ENCODE data around the gene DUSP6. TPM values are rescaled to one million over a fixed set of nuclear protein-coding genes. Genes with fewer than 3 reads are reported as not detected.

DUSP6 gene
- total and polyA plus RNA-seq, 9 of the 15 experiments (the other 6 are each of a cell fraction or from before 2014, with no cell fraction given) = 0.04 to 0.60 (median 0.08) TPM; not detected in 2

DNA sequence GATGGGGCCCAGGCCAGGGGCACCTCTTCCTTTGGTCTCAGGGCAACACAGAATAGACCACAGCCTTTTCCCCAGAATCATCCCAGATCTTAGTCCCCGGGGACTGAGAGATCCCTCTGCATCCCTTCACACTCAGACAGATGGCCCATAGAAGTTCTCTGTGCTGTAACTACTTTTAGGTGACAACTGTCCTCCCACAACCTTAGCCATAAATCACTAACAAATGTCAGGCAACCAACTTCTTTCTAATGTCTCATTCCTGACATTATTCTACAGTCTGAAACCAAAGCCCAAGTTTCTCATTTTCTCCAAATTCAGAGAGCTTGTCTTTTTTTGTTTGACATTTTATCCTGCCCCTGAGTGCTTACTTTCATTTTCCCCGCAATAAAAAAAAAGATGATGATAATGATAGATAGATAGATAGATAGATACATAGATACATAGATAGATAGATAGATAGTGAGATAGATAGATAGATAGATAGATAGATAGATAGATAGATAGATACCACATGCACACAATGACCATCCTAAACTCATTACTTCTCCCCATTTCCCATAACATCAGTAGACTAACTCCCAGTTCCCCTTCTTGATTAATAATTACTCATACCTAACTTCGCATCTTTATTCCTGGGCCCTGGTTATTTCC, 28.6 kb downstream of the DUSP6 start:
- WGBS (ENCODE audit: insufficient coverage, low coverage, missing lambda C conversion rate) = 28% methylated on average over 3 of the region's 3 CpGs
- FAIRE-seq (no peak), DNase-seq (ENCODE audit: extremely low read depth in 1 of 4, low spot score in 3 of 4) (no peak), ATAC-seq (no peak)
- H3K27me3 ChIP-seq (ENCODE audit: control insufficient read depth in 2 of 2, insufficient read depth in 2 of 2, low read length in 2 of 2) = no peaks in the 10 kb centered on the region; a peak in 1 of 5 replicates
- ChIA-PET CTCF (ENCODE audit: low intra/inter-chr PET ratio) (no interaction called here), POLR2A (no interaction called here)
- no peaks in the 10 kb centered on the region for H4K20me1 ChIP-seq (replicated peaks; ENCODE audit: control insufficient read depth, insufficient read depth, low read length)
- no TSS peak for BruUV-seq (replicated peaks)
- H3K27ac ChIP-seq (ENCODE audit: extremely low read depth, low read depth, low read length) = no peak overlapping the region
- TF ChIP-seq MEIS2 (IDR thresholded peaks at IDR 0.05; ENCODE audit: partially characterized antibody) (peak; percentile 84), DACH1 (IDR thresholded peaks at IDR 0.05; ENCODE audit: partially characterized antibody) (peak; percentile 92), ZC3H4 (CRISPR knock-in tag; IDR thresholded peaks at IDR 0.05; ENCODE audit: borderline replicate concordance) (no peak), GTF2E2 (tag; IDR thresholded peaks at IDR 0.05) (0 out of 2 replicates have a peak, but pooled peaks have one; percentile 26), NFE2 (IDR thresholded peaks at IDR 0.05; ENCODE audit: low read depth) (no peak), LEF1 (IDR thresholded peaks at IDR 0.05) (no peak), FOSL1 (tag; conservative IDR thresholded peaks at IDR 0.05) (no peak)
- TF ChIP-seq, protein P1, sequence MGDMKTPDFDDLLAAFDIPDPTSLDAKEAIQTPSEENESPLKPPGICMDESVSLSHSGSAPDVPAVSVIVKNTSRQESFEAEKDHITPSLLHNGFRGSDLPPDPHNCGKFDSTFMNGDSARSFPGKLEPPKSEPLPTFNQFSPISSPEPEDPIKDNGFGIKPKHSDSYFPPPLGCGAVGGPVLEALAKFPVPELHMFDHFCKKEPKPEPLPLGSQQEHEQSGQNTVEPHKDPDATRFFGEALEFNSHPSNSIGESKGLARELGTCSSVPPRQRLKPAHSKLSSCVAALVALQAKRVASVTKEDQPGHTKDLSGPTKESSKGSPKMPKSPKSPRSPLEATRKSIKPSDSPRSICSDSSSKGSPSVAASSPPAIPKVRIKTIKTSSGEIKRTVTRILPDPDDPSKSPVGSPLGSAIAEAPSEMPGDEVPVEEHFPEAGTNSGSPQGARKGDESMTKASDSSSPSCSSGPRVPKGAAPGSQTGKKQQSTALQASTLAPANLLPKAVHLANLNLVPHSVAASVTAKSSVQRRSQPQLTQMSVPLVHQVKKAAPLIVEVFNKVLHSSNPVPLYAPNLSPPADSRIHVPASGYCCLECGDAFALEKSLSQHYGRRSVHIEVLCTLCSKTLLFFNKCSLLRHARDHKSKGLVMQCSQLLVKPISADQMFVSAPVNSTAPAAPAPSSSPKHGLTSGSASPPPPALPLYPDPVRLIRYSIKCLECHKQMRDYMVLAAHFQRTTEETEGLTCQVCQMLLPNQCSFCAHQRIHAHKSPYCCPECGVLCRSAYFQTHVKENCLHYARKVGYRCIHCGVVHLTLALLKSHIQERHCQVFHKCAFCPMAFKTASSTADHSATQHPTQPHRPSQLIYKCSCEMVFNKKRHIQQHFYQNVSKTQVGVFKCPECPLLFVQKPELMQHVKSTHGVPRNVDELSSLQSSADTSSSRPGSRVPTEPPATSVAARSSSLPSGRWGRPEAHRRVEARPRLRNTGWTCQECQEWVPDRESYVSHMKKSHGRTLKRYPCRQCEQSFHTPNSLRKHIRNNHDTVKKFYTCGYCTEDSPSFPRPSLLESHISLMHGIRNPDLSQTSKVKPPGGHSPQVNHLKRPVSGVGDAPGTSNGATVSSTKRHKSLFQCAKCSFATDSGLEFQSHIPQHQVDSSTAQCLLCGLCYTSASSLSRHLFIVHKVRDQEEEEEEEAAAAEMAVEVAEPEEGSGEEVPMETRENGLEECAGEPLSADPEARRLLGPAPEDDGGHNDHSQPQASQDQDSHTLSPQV (IDR thresholded peaks at IDR 0.05) = no peak
- TF ChIP-seq, protein P2, sequence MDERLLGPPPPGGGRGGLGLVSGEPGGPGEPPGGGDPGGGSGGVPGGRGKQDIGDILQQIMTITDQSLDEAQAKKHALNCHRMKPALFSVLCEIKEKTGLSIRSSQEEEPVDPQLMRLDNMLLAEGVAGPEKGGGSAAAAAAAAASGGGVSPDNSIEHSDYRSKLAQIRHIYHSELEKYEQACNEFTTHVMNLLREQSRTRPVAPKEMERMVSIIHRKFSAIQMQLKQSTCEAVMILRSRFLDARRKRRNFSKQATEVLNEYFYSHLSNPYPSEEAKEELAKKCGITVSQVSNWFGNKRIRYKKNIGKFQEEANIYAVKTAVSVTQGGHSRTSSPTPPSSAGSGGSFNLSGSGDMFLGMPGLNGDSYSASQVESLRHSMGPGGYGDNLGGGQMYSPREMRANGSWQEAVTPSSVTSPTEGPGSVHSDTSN (CRISPR knock-in tag; IDR thresholded peaks at IDR 0.05; ENCODE audit: low read depth) = peak; percentile 35; the same call in 1 of the 2 replicates
- TF ChIP-seq, protein P2 (tag; conservative IDR thresholded peaks at IDR 0.05; ENCODE audit: low read depth) = peak; percentile 89
- TF ChIP-seq, protein P3, sequence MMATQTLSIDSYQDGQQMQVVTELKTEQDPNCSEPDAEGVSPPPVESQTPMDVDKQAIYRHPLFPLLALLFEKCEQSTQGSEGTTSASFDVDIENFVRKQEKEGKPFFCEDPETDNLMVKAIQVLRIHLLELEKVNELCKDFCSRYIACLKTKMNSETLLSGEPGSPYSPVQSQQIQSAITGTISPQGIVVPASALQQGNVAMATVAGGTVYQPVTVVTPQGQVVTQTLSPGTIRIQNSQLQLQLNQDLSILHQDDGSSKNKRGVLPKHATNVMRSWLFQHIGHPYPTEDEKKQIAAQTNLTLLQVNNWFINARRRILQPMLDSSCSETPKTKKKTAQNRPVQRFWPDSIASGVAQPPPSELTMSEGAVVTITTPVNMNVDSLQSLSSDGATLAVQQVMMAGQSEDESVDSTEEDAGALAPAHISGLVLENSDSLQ (IDR thresholded peaks at IDR 0.05) = peak; percentile 81
- H3K4me2 ChIP-seq (ENCODE audit: insufficient read depth, low read length) = no peak overlapping the region
- intact Hi-C loops (cut with micrococcal nuclease) (no loop called here), in situ Hi-C loops (cut with MboI) (no loop called here)
- H2AFZ ChIP-seq (ENCODE audit: low read depth, low read length) = no peak overlapping the region
- no peak overlapping the region for H3K9ac ChIP-seq (ENCODE audit: insufficient read depth in 1 of 2, low read depth in 2 of 2, low read length in 2 of 2)
- H3K4me3 ChIP-seq = no peak overlapping the region
- peaks cover 0 to 7% of the 10 kb centered on the region in 2 experiments; a peak in 2 of 5 replicates for H3K4me1 ChIP-seq (replicated peaks in 1 of 2; ENCODE audit: control insufficient read depth in 2 of 2, insufficient read depth in 2 of 2, low read length in 2 of 2)
- no peaks in the 10 kb centered on the region for H3K9me1 ChIP-seq (ENCODE audit: control insufficient read depth, insufficient read depth, low read length)
- no peaks in the 10 kb centered on the region for H3K36me3 ChIP-seq (ENCODE audit: control insufficient read depth, insufficient read depth, low read length)
- no peaks in the 10 kb centered on the region for H3K9me3 ChIP-seq (replicated peaks; ENCODE audit: control insufficient read depth, insufficient read depth, low read depth, low read length)
- no peaks in the 10 kb centered on the region for H3K79me2 ChIP-seq (ENCODE audit: control insufficient read depth, insufficient read depth, low read length)

Measured in K562 (cell line).